Breast epithelium (tissue), 4 donors: Measurements from ENCODE around the gene LRIG3. TPM values are rescaled to one million over a fixed set of nuclear protein-coding genes. Genes with fewer than 3 reads are reported as not detected.

Source experiments
- DNase-seq, 2 donors: peaks; one replicate each; pipeline ENCODE4 v3.0.0-alpha.2; 2019; ENCODE audit warnings: low spot score in 2 of 2
- H3K27ac ChIP-seq, 2 donors: fragments of 200-600 bp; sonication (generic) in 1 of 2; one replicate each; pipeline ENCODE4 v1.5.1; 2016 to 2019; ENCODE audit warnings: mild to moderate bottlenecking in 1 of 2
- H3K27me3 ChIP-seq, 2 donors: fragments of 200-600 bp; sonication (generic) in 1 of 2; one replicate each; pipeline versions ENCODE4 v1.5.1 to v1.6.0; 2017 to 2019; ENCODE audit warnings: control low read depth in 1 of 2, mild to moderate bottlenecking in 1 of 2
- H3K36me3 ChIP-seq: fragments of 200-600 bp; one replicate; pipeline ENCODE4 v1.5.1; 2019
- H3K4me1 ChIP-seq, 2 donors: fragments of 200-600 bp; sonication (generic); one replicate each; pipeline ENCODE4 v1.5.1; 2016 to 2019; ENCODE audit warnings: control low read depth in 1 of 2
- H3K4me3 ChIP-seq, 3 donors: fragments of 200-600 bp; sonication (generic); 1 replicate in 2 of 3; 2 replicates in 1 of 3; pipeline ENCODE4 v1.5.1; 2016 to 2019; ENCODE audit warnings: mild to moderate bottlenecking in 3 of 3, moderate library complexity in 2 of 3
- H3K9me3 ChIP-seq, 2 donors: fragments of 200-600 bp; sonication (generic) in 1 of 2; one replicate each; pipeline ENCODE4 v1.5.1; 2016 to 2019; ENCODE audit warnings: control low read depth in 1 of 2
- POLR2A ChIP-seq: fragments of 450-650 bp; IDR thresholded peaks from one replicate; pipeline ENCODE4 v1.6.1; 2016; ENCODE audit warnings: antibody characterized with exemption, mild to moderate bottlenecking, moderate library complexity
- POLR2AphosphoS5 ChIP-seq, 3 donors: sonication (generic); formaldehyde crosslinking; IDR thresholded peaks; one replicate each; pipeline ENCODE4 v1.6.1; 2017; ENCODE audit warnings: antibody characterized with exemption in 3 of 3
- intact Hi-C: fragments of 100-400 bp; cut with DNase I; formaldehyde crosslinking; loops from one replicate; pipeline ENCODE4 v1.15.1; 2023; ENCODE audit warnings: low total_unique reads
- total RNA-seq, 3 donors: library from RNA; depleted of rRNA; stranded (reverse); fragments of >200 nt; gene quantifications; one replicate each; pipeline ENCODE4 v1.1.0, GENCODE V29; 2016
- TF ChIP-seq, protein P1 (sequence below), 3 donors: fragments of 450-650 bp; IDR thresholded peaks; one replicate each; pipeline ENCODE4 v1.5.1; 2016 to 2017; ENCODE audit warnings: antibody characterized with exemption in 3 of 3, mild to moderate bottlenecking in 3 of 3, moderate library complexity in 3 of 3

LRIG3 gene
- total RNA-seq, 3 donors from 2014 or later: 116 to 139 (median 125) TPM

DNA sequence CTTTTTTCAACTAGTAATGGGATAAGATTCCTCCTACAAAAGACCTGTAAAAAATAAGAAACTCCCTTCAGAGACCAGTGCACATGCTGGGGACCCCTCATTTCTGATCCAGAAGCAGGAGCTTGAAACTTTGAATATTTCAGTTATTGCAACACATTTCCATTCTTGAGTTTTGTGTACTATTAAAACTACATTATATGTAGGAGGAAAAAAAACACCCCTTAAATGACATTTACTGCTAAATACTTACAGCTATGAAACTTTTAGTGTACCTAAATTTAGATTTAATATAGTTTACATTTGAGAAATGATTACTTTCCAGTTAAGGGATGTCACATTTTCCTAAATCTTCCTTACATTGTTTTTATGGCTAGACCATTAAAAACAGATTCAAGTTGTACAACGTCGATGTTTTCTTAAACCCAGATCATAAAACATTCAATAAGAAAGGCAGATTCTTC is 4.1 kb downstream of the LRIG3 start:
- intact Hi-C loops: no loop called here
- Histone ChIP-seq H3K9me3 (no peaks in the 10 kb centered on the region), H3K4me1 (no peaks in the 10 kb centered on the region), H3K36me3 (no peaks in the 10 kb centered on the region), H3K4me3 (peak overlapping the region; percentile 88 to 92 (median 92)), H3K27ac (peak overlapping the region; percentile 96 to 98), H3K27me3 (no peaks in the 10 kb centered on the region)
- no peak for DNase-seq
- TF ChIP-seq POLR2A (no peak), POLR2AphosphoS5 (IDR thresholded peaks at IDR 0.05) (no peak)
- TF ChIP-seq, protein P1, sequence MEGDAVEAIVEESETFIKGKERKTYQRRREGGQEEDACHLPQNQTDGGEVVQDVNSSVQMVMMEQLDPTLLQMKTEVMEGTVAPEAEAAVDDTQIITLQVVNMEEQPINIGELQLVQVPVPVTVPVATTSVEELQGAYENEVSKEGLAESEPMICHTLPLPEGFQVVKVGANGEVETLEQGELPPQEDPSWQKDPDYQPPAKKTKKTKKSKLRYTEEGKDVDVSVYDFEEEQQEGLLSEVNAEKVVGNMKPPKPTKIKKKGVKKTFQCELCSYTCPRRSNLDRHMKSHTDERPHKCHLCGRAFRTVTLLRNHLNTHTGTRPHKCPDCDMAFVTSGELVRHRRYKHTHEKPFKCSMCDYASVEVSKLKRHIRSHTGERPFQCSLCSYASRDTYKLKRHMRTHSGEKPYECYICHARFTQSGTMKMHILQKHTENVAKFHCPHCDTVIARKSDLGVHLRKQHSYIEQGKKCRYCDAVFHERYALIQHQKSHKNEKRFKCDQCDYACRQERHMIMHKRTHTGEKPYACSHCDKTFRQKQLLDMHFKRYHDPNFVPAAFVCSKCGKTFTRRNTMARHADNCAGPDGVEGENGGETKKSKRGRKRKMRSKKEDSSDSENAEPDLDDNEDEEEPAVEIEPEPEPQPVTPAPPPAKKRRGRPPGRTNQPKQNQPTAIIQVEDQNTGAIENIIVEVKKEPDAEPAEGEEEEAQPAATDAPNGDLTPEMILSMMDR (IDR thresholded peaks at IDR 0.05): no peak

DNA sequence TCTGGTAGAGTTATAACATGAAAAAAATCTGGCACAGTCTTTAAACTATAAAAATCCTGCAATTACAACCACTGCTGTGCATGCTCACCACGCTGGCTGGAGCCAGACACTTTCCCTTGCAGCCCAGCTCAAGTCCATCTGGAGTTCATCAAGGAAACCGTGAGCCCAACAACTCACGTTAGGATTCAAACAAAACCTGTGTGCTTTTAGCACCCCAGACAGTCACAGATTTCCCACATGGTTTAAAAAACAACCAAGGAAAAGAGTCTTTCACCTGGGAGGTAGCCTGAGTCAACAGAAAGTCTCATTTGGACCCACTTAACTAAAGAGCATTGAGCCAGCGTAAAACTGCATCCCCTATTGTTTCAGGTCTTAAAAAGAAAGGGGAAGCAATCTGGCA is 4.7 kb downstream of the LRIG3 start:
- H3K36me3 ChIP-seq: no peaks in the 10 kb centered on the region
- H3K9me3 ChIP-seq: no peaks in the 10 kb centered on the region
- TF ChIP-seq POLR2AphosphoS5 (IDR thresholded peaks at IDR 0.05) (no peak), POLR2A (no peak)
- TF ChIP-seq, protein P1 (IDR thresholded peaks at IDR 0.05): no peak
- H3K4me3 ChIP-seq: peak overlapping the region; percentile 88 to 92 (median 92)
- peak overlapping the region; percentile 96 to 98 for H3K27ac ChIP-seq
- H3K4me1 ChIP-seq: no peaks in the 10 kb centered on the region
- no peak for DNase-seq
- intact Hi-C loops: no loop called here
- no peaks in the 10 kb centered on the region for H3K27me3 ChIP-seq

DNA sequence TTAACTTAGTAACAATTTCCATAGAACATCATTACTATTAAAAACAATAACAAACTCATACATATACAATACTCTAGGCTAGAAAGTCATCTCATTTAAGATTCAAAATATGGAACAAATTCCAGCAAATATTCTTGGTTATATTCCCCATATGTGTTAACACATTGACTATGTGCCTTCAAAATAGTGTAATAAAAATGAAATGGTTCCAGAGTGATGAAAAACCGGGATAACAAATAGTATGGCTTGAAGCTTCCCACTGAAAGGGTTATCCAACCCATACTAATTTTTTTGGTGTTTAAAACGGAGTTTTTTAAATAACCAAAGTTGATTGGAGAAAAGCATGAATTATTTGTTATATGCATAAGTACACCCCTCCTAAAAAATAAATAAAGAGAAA is 5.3 kb downstream of the LRIG3 start:
- H3K4me3 ChIP-seq: peak overlapping the region in 2 of 3 donors; percentile 88 to 92
- no peak for DNase-seq
- H3K4me1 ChIP-seq: no peaks in the 10 kb centered on the region
- H3K9me3 ChIP-seq: no peaks in the 10 kb centered on the region
- intact Hi-C loops: no loop called here
- H3K27me3 ChIP-seq: no peaks in the 10 kb centered on the region
- TF ChIP-seq POLR2AphosphoS5 (IDR thresholded peaks at IDR 0.05) (no peak), POLR2A (no peak)
- TF ChIP-seq, protein P1 (IDR thresholded peaks at IDR 0.05): no peak
- no peaks in the 10 kb centered on the region for H3K36me3 ChIP-seq
- peak overlapping the region; percentile 96 to 98 for H3K27ac ChIP-seq

DNA sequence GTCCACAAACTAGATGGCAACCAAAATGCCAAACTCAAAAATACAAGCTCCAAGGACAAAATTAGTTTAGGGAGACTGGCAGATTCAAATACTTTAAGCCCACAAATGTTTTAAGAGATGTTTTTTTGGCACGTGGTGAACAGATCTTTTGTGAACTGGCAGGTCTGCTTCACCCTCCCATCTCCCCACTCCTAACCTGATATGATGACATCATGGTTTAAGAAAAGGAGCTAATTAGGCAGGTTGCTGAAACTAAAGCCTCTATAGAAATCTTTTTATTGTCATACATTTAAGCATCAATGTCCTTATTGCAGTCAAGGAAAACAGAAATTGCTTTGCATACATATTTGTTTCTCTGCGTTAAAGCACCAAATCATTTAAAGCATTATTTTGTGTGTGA is 5.8 kb downstream of the LRIG3 start:
- DNase-seq: no peak
- Histone ChIP-seq H3K27ac (peak overlapping the region; percentile 96 to 98), H3K9me3 (no peaks in the 10 kb centered on the region), H3K27me3 (no peaks in the 10 kb centered on the region), H3K4me3 (peak overlapping the region in 1 of 3 donors; percentile 92), H3K36me3 (no peaks in the 10 kb centered on the region), H3K4me1 (no peaks in the 10 kb centered on the region)
- no peak for TF ChIP-seq POLR2A
- TF ChIP-seq, protein P1 (IDR thresholded peaks at IDR 0.05): no peak
- no peak for TF ChIP-seq POLR2AphosphoS5 (IDR thresholded peaks at IDR 0.05)
- intact Hi-C loops: no loop called here

DNA sequence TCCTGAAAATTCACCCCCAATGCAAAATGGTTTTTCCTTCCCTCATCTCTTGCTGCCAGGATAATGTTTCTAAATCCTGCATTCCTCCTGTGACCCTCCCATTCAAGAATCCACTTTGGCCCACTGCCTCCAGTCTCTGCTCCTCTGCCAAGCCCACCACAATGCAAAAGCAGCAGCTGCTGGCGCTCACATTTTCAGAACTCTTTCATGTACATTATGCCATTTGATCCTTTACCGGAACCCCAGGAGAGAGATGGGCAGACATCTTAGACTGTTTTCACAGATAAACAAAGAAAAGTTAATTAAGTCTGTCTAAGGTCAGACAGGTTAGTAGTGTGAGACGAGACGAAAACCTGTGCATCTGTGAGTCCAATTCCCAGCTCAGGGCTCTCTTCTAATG is 12.9 kb downstream of the LRIG3 start:
- Histone ChIP-seq H3K4me1 (peaks cover 0 to 5% of the 10 kb centered on the region in 2 donors), H3K36me3 (no peaks in the 10 kb centered on the region), H3K9me3 (no peaks in the 10 kb centered on the region), H3K27me3 (no peaks in the 10 kb centered on the region), H3K27ac (peak overlapping the region; percentile 38 to 46), H3K4me3 (no peak overlapping the region)
- intact Hi-C loops: no loop called here
- no peak for DNase-seq
- TF ChIP-seq POLR2AphosphoS5 (IDR thresholded peaks at IDR 0.05) (no peak), POLR2A (no peak)
- TF ChIP-seq, protein P1 (IDR thresholded peaks at IDR 0.05): no peak
